ENCODE data around the gene CPZ. TPM values are rescaled to one million over a fixed set of nuclear protein-coding genes. Genes with fewer than 3 reads are reported as not detected.

CPZ gene
- total RNA-seq, 1 experiment from 2014 or later: 1.1 TPM

DNA sequence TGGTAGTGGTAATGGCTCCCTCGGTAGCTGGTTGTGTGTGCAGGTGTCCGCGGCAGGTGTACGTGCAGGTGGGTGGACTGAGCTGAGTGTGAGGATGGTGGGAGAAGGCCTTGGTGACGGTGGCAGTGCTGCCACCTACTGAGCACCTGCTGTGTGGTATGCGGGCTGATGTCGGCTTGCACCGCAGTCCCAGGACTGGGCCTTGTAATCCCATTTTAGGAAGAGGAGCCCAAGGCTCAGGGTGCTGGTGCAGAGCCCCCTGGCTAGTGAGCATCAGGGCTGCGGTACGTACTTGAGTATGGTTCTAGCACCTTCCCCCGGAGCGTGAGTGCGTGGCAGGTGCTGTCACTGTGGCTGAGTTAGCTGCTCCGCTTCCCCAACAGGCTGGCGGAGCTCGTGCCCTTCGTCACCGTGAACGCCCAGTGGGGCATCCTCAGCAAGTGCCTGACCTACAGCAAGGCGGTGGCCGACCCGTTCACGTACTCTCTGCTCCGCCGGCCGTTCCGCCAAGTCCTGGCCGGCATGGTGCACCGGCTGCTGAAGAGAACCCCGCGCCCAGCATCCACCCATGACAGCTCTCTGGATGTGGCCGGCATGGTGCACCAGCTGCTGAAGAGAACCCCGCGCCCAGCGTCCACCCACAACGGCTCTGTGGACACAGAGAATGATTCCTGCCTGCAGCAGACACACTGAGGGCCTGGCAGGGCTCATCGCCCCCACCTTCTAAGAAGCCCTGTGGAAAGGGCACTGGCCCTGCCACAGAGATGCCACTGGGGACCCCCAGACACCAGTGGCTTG, 5.7 kb upstream of the CPZ start:
- Histone ChIP-seq H3K4me3 (no peak overlapping the region), H3K36me3 (no peaks in the 10 kb centered on the region), H3K9me3 (no peaks in the 10 kb centered on the region), H3K27me3 (no peaks in the 10 kb centered on the region)
- DNase-seq: no peak

DNA sequence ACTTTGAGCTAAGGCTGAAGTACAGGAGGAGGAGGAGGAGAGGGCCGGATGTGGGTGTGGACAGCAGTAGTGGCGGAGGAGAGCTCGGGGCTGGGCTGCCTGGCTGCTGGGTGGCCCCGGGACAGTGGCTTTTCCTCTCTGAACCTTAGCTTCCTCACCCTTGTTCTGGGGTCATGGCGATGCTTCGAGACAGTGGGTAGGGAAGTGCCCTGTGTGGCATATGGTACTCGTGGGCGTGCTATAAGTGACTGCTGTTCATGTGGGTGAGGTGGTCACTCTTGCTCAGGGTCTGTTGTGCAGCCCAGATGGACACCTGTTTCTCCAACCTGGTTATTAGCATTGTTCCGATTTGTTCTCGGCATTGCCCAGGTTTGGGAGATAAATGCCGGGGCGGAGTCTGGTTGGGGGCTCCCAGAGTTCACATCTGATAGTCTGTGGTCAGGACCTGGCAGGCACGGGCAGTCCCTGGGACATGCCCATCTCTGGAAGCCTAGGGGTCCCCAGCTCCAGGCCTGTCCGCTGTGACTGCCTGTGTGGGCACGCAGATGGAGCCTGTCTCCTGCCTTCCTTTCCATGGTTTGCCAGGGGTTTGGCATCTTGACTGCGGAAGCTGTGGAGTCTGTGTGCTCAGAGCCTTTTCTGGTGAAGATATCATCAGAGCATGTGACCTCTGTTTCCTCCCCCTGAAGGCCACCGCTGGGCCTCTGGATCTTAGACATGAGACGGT, 4.9 kb upstream of the CPZ start:
- DNase-seq: no peak
- Histone ChIP-seq H3K27me3 (no peaks in the 10 kb centered on the region), H3K4me3 (no peak overlapping the region), H3K36me3 (no peaks in the 10 kb centered on the region), H3K9me3 (no peaks in the 10 kb centered on the region)

DNA sequence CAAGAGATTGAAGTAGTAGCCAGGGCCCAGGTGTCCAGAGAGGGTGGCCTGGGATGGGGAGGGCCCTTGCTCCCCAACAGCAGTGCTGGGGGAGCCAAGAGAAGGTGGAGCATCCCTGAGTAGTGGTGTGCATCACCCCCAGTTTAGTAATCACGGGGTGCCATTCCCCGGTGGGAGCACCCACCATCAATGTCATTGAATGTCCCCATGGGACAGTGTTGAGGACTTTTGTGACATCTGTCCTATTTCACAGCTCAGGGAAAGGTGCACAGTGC, 4.4 kb upstream of the CPZ start:
- no peaks in the 10 kb centered on the region for H3K27me3 ChIP-seq
- DNase-seq: no peak

DNA sequence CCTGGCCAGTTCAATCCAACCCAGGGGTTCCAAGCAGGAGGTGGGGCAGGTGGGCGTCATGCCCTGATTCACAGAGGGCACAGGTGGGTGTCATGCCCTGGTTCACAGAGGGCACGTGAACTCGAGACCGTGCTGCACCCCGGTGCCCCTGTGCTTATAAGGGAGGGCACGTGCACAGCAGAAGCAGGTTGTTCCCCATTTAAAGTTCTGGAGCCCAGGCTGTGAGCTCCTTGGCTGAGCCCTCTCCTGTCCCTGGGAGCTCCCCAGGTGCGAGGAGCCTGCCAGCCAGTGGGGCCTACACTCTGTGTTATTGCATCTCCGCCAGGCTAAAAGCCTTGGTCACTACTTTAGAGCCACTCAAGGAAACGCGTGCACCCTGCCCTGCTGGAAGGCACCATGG, 3.2 kb upstream of the CPZ start:
- H3K4me3 ChIP-seq: no peak overlapping the region
- H3K9me3 ChIP-seq: no peaks in the 10 kb centered on the region
- no peak for DNase-seq
- no peaks in the 10 kb centered on the region for H3K27me3 ChIP-seq
- H3K36me3 ChIP-seq: no peaks in the 10 kb centered on the region

More for the DNA sequence above, 4.4 kb upstream of the CPZ start:
- H3K9me3 ChIP-seq: no peaks in the 10 kb centered on the region
- H3K36me3 ChIP-seq: no peaks in the 10 kb centered on the region
- H3K4me3 ChIP-seq: no peak overlapping the region

DNA sequence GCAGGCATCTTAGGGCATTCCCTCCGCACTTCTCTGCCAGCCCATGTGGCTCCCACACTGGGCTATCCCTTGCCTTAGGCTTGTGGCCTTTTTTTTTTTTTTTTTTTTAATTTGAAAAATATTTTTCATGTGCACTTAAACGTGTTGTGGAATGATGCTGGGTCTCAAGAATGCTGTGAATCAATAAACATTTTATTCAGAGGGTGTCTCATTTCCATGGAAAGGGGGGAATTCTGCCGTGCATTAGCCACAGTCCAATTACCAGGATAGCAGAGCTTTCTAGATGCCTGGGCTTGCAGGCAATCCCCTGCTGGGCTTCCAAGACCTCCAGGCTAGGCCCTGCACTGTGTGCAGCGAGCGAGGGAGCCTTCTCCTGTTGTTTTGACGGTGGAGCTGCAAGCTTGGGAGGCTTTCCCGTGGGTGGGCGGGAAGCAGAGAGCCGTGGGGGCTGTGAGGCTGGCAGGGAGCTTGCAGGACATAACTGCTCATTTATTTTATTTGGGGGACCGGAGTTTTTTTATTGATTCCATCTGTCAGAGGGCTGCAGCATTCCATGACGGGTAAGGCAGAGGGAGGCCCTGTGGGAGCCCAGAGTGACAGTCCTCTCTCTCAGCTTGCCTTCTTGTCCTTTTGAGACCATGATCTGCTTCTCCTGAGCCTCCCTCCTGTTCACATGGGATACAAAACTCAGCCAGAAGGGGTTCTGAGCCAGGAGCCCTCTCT, 2.6 kb upstream of the CPZ start:
- H3K4me3 ChIP-seq: no peak overlapping the region

DNA sequence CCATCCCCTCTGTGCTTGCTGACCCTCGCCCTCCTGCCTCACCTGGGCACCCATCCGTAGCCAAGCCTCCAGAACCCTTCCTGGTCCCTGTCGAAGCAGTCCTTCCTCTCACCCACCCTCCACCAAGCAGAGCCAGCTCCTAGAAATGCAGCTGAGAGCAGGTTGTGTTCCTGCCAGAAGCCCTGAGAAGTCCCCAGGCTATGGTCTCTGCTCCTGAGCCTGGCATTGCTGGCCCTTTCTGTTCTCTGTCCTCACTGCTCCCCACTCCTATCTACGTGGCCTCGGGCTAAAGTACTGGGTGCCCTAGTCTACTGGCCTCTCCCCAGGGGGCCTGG, 2.1 kb upstream of the CPZ start:
- DNase-seq: no peak
- H3K36me3 ChIP-seq: no peaks in the 10 kb centered on the region
- no peaks in the 10 kb centered on the region for H3K27me3 ChIP-seq
- H3K4me3 ChIP-seq: no peak overlapping the region
- no peaks in the 10 kb centered on the region for H3K9me3 ChIP-seq

More for the DNA sequence above, 2.6 kb upstream of the CPZ start:
- Histone ChIP-seq H3K27me3 (no peaks in the 10 kb centered on the region), H3K9me3 (no peaks in the 10 kb centered on the region), H3K36me3 (no peaks in the 10 kb centered on the region)
- peak; percentile 77 for DNase-seq

DNA sequence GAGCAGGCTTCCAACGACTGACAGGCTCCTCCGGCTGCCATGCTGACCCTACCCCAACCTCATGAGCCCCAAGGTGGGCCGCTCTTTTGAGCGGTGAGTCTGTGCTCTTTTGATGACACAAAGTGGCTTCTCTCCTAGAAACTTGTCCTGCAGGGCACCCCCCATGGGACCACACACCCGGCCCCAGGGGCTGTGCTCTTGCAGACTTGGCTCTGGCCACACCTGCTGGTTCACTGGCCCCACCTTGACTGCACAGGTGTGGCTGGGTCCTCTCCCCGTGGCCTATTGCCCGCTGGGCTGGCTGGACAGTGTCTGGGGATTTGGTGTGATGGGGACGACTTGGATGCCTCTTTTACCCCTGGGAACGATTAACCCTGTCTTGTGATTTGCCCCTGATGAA, 1.5 kb upstream of the CPZ start:
- no peaks in the 10 kb centered on the region for H3K36me3 ChIP-seq

DNA sequence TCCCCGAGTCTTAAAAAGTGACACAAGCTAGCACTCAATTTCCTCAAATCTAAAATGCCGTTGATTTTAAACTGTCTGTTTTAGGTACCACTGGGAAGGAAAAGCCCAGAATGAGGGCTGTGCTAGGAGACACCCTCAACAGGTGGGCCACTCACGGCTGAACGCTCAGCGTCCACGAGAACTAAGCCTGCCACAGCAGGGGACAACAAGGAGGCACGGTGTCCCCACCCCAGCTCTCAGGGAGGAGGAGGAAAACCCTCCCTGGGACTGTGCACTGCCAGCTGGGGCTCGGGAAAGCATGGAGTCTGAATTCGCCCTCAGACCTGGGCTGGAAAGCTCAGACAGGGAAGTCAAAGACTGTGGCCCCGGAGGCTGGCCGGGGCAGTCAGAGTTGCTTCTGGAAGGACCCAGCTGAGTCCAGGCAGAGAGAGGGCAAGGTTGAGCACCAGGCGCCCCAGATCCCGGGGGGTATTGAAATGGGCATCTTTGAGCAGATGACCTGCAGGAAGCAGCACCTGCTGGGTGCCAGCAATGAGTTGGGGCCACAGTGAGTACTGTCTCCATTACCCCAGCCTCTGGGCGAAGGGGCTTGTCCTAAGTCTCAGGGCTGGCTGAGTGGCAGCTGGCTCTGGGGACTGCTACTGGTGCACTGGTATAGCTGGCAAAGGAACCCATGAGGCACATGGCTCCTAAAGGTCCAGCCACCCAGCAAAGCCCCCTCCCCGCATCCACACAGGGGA, 769 bp upstream of the CPZ start:
- no peaks in the 10 kb centered on the region for H3K36me3 ChIP-seq
- no peak overlapping the region for H3K4me3 ChIP-seq
- H3K27me3 ChIP-seq: no peaks in the 10 kb centered on the region
- no peaks in the 10 kb centered on the region for H3K9me3 ChIP-seq
- no peak for DNase-seq

More for the DNA sequence above, 1.5 kb upstream of the CPZ start:
- Histone ChIP-seq H3K4me3 (no peak overlapping the region), H3K9me3 (no peaks in the 10 kb centered on the region), H3K27me3 (no peaks in the 10 kb centered on the region)
- DNase-seq: no peak

DNA sequence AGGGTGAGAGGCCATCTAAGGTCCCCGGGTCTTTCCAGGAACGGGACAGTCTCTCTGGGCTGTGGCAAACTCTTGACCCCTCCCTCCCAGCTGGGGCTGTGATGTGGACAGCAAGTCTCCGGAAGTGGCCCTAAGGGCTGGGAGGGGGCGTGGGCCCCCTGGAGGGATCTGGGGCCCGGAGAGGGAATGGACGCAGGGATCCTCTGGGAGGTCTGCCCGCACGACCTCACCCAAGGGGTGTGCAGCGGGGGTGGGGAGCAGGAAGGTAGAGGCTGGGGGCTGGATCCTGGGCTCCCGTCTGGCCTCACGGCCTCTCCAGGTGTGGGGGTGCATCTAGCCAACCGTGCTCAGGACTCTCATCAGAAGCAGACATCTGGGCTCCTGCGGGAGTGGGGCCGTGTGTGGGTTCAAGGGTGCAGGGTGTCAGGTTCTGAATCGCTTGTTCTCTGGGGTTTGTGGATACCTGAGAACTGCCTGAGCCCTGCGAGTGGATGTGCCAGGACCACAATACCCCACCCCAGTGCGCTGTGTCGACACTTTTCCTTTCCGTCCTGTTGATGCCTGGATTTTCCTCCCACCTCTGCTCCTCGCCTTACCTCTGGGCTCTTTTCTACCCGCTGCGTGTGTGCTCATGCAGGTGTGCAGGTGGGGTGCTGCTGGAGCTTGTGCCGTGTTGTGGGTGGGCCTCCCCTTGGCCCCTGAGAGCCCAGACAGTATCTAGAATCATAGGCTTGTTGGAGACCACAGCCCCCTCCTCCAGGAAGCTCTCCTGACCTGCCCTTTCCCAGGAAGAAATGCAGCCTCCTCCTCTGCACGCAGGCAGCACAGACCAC, 915 bp downstream of the CPZ start:
- Histone ChIP-seq H3K9me3 (no peaks in the 10 kb centered on the region), H3K27me3 (no peaks in the 10 kb centered on the region), H3K4me3 (no peak overlapping the region), H3K36me3 (no peaks in the 10 kb centered on the region)
- DNase-seq: no peak

DNA sequence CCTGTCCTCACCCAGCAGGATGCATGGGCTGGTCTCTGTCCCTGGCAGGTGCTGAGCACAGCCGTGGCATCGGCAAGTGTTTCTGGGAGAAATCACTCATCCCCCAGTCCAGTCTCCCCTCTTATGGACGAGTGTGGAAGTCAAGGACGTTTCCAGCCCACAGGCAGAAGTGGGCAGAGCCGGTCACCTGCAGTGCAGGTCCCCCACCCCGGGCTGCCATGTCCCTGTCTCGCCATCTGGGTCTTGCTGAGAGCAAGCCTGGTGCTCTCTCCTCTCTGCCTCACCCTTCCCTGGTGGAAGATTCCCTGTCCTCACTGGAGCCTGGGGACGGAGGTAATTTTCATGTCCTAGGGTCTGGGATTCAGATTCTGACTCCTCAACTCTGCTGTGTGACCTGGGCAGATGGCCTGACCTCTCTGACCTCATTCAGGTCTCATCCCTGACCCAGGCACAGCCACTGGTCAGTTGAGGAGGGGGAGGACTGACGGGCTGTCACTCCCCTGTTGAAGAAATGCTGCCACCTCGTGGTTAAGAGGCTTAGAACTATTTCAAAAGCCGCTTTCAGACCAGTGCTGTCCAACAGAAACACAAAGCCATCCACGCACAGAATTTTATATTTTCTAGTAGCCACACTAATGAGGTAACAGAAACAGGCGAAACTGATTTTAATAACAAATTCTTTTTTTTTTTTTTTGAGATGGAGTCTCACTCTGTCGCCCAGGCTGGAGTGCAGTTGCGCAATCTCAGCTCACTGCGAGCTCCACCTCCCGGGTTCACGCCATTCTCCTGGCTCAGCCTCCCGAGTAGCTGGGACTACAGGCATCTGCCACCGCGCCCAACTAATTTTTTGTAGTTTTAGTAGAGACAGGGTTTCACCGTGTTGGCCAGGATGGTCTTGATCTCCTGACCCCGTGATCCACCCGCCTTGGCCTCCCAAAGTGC, 1.8 kb downstream of the CPZ start:
- Histone ChIP-seq H3K36me3 (no peaks in the 10 kb centered on the region), H3K4me3 (no peak overlapping the region), H3K9me3 (no peaks in the 10 kb centered on the region), H3K27me3 (no peaks in the 10 kb centered on the region)
- DNase-seq: peak; percentile 55

DNA sequence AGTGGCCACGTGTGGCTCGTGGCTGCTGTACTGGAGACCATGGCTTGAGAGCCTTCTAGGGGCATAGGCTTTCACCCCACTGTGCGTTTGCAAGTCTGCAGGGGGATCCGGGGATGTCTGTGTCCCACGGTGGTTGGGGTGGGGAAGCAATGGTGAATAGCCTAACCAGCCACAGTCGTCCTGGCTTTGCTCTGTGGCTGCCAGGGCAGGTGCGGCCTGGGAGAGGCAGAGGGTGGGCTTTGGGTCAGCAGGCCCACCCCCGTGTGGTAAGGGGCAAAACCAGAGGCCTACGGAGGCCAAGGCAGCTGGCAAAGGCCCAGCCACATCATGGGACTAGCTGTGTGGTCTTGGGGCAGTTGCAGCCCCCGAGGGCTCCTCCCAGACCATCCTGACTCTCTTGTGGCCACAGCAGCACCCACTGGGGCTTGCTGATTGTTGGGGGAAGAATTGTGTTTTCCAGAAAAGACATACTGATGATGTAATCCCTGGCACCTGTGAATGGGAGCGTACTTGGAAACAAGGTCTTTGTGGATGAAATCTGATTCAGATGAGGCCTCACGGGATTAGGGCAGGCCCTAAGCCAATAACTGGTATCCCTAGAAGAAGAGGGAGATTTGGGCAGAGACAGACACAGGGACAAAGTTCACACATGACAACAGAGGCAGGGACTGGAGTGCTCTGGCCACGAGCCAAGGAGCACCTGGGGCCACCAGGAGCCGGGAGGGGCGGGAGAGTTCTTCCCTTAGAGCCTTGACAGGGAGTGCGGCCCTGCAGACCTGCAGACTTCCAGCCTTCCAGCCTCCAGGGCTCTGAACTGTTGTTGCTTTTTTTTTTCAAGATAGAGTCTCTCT, 2.9 kb downstream of the CPZ start:
- H3K36me3 ChIP-seq: no peaks in the 10 kb centered on the region

DNA sequence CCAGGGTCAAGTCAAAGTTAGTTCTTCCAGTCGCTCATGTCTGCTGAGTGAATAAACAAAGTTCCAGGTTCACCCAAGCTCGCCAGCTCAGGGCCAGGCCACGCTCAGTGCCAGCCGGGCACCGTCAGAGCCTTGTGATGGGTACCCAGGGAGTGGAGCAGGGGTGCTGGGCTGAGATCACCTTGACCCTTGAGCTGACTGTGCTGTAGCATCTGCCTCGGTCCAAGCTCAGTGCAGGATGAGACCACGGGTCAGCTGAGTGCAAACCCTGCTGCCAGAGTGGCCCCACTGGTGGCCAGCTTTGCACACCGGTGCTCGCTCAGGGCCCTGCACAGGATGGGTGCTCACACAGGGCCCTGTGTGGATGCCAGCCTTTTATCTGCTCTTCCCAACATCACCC, 4.3 kb downstream of the CPZ start:
- no peaks in the 10 kb centered on the region for H3K36me3 ChIP-seq
- no peak for DNase-seq

More for the DNA sequence above, 2.9 kb downstream of the CPZ start:
- Histone ChIP-seq H3K4me3 (no peak overlapping the region), H3K9me3 (no peaks in the 10 kb centered on the region), H3K27me3 (no peaks in the 10 kb centered on the region)
- DNase-seq: peak; percentile 26

DNA sequence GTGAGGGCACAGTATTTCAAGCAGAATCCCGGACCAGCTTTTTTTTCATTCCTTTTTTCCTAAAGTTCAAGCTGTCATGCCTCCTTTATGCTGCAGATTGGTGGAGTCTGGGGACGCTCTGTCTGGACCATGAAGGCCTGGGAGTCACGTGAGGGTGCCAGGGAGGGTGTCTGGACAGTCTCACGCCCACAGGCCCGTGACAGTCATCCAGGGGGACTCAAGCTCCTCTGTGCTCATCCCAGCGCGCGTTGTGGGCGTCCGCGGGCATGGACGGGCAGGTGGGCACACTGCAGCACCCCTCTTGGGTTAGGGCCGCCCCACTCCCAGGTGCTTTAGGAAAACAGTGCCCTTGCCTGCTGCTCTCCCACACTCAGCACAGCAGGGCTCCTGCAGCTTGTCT, 4.8 kb downstream of the CPZ start:
- Histone ChIP-seq H3K27me3 (no peaks in the 10 kb centered on the region), H3K4me3 (no peak overlapping the region), H3K36me3 (no peaks in the 10 kb centered on the region), H3K9me3 (no peaks in the 10 kb centered on the region)
- DNase-seq: no peak

More for the DNA sequence above, 4.3 kb downstream of the CPZ start:
- no peak overlapping the region for H3K4me3 ChIP-seq
- no peaks in the 10 kb centered on the region for H3K27me3 ChIP-seq
- no peaks in the 10 kb centered on the region for H3K9me3 ChIP-seq

DNA sequence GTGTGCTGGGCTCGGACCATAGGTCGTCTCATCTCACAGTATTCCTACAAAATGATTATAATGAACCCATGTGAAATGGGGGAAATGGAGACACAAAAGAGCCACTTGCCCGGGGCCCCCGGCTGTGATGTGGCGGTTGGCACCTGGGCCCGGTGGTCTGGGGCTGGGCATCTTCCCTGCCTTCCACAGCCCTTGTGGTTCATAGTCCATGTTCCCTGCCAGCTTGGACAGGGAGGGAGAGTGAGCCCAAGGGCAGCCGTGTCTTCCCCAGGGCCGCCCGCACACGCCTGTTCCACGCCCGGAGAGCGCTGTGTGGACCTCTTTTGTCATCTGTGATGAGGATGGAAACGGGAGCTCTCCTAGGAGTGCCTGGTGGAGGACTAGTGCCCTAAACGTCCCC, 5.2 kb downstream of the CPZ start:
- Histone ChIP-seq H3K27me3 (no peaks in the 10 kb centered on the region), H3K36me3 (no peaks in the 10 kb centered on the region), H3K4me3 (no peak overlapping the region), H3K9me3 (no peaks in the 10 kb centered on the region)
- DNase-seq: no peak
